Fibroblast of skin of left biceps (primary cell): ENCODE measurements around the gene COBL.

Experiments used
- DNase-seq, 2 experiments: peaks; one replicate each; pipeline ENCODE4 v3.0.0-alpha.2; 2013; ENCODE audit warnings: low read depth in 2 of 2

Gene COBL

DNA sequence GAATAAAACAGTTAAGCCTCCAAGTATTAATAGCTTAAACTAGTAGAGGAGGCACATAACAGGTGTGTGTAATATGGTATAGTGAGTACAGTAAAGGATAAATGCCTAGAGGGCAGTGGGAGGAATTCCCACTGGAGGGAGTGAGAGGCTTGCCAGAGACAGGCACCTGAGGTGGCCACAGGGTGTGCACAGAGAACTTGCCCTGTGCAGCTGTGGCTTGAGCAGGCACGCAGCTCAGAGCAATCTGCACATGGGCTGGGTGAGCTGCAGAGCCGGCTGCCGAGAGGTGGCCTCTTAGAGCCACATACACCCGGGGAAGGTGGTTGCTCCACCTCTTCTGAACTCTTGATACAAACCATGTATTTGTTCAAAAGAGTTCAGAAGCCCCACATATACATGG is 237.1 kb downstream of the COBL start:
- DNase-seq, result no peak

DNA sequence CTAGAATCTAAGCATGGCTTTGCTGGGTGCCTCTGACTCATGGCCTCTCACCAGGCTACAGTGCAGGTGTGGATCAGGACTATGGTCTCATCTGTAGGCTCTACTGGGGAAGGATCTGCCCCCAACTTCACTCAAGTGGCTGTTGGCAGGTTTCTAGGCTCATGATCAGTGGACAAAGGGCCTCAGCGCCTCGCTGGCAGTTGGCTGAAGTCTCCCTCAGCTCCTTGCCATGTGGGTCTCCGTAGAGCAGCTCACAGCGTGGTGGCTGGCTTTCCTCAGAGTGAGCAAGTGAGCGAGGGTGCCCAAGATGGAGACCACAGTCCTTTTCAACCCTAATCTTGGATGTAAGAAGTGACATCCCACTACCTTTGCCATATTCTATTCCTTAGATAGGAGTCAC is 238.0 kb downstream of the COBL start:
- no peak for DNase-seq

DNA sequence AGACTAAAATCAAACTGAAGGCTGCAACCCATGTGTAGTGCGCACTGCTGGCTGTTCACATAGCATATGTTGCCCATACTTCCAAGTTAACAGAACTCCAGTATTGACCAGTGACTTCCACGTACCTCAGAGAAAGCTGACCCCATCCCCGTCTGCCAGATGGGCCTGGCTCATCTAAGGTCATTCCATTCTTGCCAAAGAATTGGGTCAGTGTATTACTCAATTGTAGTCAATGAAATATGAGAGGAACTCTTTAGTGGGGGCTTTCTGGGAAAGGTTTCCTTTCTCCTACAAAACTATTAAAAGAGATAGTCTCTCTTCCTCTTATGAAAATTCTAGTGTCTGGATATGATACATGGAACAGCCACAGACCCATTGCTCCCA is 238.6 kb downstream of the COBL start:
- no peak for DNase-seq

DNA sequence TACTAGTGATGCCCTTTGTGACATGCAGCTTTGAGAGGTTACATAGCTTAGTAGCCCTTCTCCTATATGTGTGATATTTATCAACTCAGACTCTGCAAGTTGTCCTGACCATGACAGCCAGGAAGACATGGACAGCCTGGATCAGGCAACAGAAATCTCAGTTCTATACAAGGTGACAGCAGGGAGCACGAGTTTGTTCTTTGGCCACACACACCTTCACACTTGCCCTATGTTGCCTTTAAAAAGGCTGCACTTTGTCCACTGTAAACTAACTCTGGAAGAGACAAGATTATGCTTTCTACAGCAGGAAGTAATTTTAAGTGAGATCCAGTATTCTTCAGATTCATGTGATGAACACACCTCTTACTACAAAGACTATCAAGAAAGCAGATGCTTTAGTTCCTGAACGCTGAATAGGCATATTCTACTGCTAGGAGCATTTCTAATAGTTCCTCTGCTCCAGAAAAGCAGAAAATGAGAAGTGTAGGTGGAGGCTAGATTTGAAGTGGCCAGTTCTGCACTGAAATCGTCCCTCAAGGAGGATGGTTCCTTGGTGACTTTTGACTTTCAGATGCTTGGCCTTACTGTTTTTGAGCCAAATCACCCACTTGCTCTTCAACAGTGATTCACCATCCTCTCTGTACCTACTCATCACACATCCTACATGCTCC is 239.2 kb downstream of the COBL start:
- no peak for DNase-seq

DNA sequence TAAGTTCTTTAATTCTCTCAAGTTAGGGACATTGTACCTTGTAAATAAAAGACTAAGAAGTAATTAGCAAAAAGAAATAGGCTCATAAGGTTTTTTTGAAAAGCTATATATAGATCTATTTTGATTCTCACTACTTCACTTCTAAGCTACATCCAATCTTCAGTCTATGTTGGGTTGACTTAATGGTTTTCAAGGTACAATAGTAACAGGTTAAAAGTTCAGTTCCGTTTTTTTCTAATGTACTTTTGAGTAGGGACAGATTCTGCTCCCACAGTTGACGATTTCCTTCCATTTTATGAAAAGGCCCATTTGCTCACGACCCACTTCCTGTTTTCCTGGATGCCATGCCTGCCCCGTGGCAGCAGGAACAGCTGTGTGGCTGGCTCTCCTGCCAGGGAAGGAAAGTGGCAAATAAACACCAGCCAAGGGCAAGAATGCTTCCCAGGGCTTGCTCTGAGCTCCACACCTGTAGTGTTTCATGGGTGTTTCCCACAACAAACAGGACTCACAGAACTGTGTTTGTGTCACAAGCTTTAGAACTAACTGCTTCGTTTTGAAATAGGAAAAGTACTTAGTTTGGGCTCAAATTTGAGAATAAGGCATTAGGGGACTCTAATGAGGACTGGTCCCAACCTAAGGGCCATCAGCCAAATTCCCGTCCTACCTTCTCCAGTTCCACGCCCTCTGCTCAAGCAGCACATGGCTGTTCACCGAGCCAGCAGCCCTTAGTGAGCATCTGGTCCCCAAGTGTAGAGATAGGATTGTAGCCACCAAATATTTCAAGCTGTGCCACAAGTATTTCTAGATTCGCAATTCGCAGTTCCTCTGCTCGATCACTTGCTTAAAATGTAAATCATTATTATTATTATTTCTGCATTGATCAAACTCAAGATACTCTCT is 240.7 kb downstream of the COBL start:
- DNase-seq, result no peak

DNA sequence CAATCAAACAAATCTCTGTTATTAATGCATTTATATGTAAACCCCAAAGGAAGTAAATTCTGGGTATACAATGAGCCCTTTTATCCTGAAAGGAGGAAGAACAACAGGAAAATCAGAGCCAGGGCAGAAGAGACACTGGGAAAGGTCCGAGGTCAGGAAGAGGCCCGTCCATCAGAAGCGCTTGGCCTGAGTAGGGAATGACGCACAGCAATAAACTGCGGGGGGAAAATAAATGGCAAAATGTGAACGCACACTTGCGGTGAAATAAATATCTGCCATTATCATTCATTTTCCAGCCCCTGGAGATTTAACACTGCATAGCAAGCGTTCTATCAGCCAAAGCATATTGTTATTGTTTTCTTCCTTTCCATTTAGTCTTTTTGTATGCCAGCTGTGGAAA is 243.4 kb downstream of the COBL start:
- DNase-seq, result no peak

DNA sequence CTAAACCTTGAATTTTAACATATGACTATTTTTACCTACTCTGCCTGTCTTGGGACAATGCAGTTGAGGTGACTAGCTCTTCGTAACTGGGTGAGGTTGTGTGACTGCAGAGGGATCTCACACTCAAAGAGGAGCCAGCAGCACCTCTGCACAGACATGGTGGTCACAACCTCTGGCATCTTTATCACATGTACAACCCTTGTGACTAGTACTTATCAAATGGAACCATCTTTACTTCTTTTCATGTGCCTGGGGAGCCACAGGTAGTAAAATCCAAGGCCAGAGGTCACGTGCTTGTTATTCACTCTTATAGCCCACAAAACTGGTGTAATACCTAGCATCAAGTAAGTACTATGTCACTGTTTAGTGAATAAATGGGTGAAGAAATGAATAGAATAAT is 244.3 kb downstream of the COBL start:
- no peak for DNase-seq

DNA sequence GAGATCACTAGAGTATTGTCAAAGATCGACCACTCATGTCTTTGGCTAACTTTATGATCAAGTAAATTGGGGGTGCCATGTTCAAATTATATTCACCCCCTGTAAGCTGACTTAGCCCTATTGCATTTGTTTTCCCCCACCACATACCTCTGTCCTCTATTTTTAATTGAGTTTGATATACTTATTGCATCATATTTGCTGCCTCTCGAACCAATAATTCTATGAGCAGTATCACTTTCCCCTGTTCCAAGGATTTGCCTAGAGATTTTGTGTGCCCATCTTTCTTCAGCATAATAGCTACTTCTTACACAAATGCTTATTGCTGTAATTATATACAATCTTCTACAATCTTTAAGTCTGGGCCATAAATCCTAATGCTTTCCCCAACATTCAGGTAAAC is 245.2 kb downstream of the COBL start:
- no peak for DNase-seq

DNA sequence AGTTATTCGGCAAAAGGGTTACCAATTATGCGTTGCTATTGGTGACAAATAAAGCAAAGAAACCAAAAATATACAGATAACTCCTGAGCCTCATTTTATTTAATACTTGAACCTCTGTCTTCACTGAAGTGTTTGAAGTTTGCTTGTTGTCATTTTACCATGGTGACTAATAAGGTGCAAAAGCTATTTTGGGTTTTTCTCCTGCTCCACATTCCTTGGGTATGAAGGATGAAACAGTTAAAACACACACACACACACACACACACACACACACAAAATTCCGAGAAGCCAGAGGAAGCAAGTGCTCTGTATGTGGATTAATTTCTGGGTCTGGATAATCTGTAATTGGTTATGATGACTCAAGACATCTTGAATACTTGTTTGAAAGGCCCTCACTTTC is 246.5 kb downstream of the COBL start:
- peak in 1 of 2 experiments; percentile 10 for DNase-seq

DNA sequence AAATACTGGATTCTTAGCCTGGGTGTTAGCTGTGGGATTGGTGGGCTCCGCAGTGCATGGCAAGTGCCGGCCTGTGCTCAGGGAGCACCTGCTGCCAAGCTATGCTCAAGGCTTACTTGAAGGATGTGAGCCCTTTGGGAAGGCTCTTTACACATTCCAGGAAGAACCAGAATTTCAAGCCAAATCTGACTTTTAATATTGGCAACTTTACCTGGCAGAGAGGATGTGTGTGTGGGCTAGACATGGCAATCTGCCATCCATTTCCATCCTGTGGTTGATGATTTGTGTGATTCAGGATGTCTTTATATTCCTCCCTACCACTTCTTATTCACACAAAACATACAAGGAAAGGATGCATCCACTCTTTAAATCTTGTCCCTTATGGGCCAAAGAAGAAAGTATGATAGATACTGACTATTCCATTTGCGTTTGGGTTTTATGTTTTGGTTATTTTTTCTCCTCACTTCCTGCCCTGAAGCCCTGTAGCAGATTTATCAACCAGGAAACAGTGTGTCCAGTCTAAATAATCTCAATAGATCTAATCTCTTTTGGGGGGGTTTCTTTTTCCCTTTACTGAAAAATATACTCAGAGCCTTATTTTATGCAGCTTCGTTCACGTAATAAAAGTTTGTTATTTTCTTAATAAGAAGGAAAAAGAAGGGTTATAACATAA is 247.1 kb downstream of the COBL start:
- no peak for DNase-seq

DNA sequence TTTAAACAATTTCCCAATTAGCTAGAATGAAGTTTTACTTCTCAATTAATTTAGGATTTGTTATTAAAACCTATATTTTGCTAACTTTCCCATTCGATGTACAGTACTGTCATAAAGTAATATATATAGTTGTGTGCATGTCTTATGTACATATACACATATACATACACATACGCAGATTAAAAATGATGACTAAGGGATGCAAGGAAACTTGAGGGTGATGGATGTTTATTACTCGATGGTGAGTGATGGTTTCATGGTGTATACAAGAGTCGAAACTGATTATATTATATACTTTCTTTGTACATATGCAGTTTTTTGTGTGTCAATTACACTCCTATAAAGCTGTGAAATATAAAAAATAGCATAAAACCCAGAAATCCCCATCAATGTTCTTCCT is 248.2 kb downstream of the COBL start:
- no peak for DNase-seq

DNA sequence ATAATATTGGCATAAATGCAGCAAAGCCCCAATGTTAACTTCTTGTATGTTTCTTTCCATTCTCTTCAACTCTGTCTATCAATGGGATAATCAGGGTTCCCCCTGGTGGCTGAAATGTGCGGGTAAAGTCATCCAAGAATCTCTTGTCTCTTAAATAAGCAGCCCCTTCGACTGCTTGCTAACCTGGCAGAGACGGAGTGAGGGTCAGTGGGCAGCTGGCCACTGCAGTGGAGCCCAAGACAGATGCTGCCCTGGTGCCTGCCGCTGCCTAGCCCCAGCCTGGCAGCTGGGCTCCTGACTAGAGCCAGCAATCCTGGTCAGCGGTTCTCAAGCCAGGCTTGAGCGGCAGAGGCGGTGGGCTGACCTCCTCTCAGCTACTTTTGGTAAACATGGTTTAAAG is 248.9 kb downstream of the COBL start:
- DNase-seq, result peak in 1 of 2 experiments; percentile 19

DNA sequence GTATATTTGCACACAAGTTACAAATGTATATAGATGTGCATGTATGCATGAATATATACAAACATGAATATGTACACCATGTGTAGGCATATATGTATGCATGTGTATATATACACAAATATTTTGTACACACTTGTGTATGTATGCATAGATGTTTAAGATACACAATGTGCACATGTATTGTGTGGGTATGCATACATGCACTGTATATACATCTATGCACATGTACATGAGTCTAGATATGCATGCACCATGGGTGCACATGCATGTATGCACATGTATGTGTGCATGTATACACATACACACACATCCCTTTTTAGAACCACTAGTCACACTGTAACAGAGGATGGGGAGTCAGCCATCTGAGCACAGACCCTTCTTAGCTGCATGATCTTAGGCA is 249.4 kb downstream of the COBL start:
- DNase-seq, result no peak

DNA sequence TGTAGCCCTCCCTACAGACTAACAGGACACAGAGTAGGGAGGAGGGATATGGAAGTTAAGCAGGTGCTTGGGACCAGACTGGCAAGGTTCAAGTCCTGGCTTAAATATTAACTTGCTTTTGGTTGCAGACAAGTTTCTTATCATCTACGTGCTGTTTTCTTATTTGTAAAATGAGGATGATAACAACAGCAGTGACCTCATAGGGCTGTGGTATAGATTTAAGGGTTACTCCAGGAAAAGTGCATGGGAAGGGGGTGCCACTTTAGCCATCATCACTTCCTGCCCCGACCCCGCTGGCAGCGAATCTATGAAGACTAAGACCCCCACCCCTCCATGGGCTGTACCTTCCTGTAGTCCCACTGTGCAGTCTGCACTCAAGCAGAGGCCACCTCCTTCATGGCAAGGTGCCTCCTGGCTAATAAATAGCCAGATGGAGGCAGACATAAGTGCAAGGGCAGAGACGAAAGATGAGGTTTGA is 250.2 kb downstream of the COBL start:
- DNase-seq, result no peak

DNA sequence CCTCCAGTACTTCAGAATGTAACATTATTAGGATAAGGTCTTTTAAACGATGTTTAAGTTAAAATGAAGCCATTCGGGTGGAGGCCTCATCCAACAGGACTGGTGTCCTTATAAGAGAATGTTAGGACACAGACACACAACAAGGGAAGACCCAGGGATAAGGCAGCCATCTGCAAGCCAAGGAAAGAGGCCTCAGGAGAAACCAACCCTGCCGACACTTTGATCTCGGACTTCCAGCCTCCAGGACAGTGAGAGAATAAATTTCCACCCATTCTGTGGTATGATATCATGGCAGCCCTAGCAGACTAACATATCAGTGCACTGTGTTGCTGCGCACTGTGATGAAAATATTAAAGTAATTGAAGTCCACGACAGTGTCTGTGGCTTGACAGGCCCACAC is 250.8 kb downstream of the COBL start:
- no peak for DNase-seq

DNA sequence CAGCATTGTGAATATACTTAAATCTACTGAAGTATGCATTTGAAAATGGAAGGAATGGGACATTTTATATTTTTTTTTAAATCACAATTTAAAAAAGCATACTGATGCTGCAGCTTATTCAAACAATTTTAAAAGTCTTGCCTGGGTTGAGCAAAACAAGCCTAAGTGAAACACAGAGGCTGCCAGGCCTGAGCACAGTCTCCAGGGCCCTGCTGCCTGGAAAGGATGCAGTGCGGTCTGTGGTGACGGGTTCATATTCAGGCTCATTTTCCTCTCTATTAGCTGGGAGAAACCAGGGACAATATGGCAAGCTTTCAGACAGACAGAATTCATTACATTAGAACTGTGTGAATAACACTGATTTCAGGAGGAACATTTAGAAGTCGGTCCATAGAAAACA is 251.9 kb downstream of the COBL start:
- no peak for DNase-seq

DNA sequence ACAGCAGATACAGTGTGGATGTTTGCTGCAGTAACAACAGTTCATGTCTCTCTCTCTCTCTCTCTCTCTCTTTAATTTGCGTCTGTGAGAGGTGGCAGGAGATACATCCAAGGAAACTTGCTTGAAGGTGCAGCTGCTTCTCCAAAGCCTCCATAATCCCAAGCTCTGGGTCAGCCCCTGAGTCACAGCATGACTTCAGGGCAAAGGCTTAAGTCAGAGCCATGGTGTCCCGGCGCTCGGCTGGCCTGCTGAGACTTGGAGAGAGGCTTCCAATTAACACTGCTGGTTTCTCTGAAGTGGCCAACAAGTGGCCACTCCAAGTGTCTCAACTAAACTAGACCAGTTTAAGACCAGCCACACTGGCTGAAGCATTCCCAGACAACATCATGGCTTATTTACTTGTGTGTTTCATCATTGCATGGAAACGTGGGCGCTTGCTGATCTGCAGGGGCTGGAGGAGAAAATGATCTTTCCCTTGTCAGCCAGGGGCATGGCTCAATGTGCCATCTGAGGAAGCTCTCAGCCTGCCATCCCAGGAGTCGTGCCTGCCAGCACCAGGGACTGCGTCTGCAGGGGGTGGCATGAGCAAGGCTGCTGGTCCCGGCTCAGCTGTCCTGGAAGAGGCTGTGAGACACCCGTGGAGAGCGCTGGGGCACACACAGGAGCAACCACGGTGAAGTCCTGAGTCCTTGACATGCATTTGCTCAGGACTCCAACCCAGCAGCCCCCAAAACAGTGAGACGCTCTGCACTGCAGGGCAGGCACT is 254.2 kb downstream of the COBL start:
- no peak for DNase-seq

DNA sequence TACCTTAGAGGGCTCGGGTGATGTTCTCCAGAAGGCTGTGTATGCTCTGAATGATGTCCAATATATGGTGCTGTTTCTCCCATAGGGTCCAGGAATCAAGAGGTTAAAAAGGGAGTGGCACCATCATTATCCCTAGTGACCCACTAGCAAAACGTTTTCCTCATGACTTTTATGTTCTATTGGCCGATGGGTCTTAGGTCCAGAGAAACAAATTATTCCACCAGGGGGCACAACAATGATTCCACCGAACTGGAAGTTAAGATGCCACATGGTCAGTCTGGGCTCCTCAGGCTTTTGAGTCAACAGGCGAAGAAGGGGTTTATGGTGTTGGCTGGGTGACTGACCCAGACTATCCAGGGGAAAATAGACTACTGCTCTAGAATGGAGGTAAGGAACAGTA is 256.1 kb downstream of the COBL start:
- DNase-seq, result no peak

DNA sequence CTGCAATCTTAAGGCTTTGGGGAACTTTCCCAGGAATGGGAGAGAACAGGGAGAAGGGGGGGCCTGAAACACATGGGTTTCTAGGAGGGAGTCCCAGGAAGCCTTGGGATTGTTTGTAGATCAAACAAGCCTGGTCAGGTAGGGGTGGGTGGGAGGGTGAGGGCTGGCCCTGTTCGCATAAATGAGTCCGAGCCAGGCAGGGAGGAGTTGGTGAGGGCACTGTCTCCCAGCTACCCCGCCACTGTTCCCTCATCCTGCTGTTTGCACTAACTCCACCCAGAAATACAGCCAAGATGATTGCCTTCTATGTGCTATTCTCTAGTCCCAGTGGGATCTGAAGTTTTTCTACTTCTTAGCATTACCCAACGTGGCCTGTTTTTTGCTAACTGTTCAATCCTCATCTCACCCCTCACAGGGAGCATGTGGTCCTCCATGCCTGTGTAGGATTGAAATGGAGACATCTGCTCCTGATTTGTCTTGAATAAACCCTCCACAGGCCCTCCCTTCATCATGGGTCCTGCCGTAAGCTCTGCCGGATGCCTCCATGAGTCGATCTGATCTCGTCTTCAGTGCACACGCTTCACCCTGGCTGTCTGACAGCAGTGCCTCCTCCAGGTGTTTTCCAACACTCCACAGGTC is 257.0 kb downstream of the COBL start:
- DNase-seq, result no peak

DNA sequence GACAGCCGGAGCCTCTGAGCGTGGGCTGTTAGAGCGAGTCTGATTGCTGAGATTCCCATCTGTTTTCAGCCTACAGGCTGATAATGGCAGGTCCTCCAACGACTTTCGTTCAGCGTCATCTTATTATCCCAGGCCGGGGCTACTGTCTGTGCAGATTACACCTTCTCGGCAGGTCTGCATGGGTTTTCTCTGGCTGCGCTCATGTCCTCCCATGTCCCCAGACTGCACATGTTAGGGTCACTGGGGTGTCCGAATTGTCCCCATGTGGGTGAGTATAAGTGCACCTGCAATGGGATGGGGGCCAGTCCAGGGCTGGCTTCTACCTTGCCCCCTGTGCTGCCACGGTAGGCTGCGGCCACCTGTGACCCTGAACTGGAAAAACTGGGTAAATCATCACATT is 257.8 kb downstream of the COBL start:
- no peak for DNase-seq

DNA sequence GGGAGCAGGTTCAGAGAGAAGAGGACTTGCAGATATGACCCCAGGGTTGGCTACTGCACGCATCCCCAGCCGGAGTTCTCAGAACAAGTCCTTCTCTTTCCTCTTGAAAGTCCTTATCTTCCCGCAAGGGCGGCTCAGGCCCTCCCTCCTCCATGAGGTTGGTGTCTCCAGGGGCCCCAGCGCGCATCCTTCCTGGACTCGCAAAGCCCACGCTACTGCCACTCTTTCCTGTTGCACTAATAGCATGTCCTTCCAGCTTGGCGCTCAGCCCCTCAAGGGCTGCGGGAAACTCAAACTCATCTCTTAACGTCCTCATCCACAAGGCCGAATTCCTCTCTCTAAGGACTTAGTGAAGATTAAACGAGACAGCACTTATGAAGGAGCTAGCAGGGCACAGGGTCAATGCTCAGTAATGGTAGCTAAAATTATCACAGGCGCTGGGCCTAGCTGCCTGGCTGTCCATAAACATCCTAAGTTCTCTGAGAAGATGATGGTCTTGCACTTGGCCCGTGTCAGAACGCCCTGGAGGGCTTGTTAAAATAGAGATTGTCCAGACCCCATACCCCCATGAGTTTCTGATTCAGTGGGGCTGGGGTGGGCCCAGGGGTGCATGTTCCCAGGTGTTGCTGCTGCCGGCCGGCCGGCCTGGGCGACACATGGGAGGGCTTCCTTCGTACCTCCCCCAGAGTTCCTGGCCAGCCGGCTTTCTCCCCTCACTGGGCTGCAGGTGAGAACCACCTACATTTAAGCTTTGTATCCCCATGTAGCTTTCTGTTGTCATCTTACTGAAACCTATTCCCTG is 261.4 kb downstream of the COBL start:
- DNase-seq, result no peak
